ENCODE measurements around the gene MKNK2.

DNA sequence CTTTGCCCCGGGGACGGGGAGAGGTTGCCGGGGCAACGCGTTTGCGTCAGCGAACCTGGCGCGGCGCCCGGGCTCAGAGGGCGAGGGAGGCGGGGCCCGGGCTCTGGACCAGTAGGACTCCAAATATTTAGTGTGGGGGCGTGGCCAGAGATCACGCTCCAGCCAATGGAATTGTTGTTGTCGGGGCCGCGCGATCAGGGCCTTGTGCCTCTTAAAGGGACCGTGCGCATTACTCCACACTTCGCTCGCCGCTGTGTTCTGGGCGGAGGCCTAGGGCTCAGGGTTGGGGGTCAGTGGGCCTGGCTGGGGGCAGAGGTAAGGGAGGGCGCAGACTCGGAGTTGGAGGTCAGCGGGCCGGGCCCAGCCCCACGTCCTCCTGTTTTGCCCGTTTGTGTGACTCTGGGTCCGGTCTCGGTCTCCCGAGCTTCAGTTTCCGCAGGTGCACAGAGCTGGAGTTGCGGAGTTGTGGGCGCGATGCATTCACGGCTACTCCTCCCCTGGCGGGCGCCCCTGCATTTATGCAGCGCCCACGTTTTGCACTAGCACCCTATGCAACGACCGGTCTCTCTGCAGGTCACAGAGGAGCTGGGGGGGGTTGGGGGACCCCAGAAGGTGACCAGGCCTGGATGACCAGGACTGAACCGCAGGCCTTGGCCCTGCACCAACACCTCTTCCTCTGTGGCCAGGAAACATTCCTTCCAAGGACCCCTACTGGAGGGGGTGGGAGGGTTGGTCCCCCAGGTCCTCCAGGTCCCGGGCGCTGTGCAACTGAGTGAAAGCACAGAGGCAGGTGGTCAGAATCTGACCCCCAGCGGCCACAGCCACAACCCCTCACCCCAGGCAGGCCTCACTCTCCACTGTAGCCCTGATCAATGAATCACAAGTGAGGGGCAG lies 10.7 kb upstream of the MKNK2 start:
- TF ChIP-seq CTCF (conservative IDR thresholded peaks at IDR 0.05 in 1 of 2, IDR thresholded peaks at IDR 0.05 in 1 of 2; ENCODE audit: low read depth in 1 of 2, low read length in 2 of 2) (no peak), EZH2 (IDR thresholded peaks at IDR 0.05; ENCODE audit: low read length, missing control alignments) (no peak)

All from fibroblast of lung (primary cell).